GM18519 (cell line): ENCODE measurements around the gene MEGF11.

Experiments used
- ATAC-seq: cut with Tn5 transposase; IDR thresholded peaks from one replicate; pipeline ENCODE4 v1.9.1; 2021; ENCODE audit warnings: mild to moderate bottlenecking, moderate library complexity; ENCODE audit not compliant: unreplicated experiment, low FRiP score

Gene MEGF11

DNA sequence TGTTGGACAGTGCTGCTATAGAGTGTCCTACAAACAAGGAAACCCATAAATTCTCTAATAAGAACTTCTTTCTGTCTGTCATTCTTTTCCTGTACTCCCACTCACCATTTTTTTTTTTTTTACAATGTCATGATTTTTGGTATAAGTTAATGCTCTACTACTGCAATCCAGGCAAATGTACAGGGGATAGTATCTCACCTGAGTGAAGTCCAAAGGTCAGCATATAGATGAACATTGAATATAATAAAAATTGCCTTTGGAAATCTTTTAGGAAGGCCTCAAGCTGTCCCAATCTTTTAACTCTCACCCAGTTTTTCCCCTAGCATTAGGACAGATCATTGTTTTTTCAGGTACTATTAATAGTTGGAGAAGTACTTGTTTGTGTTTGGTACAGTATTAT is 405.6 kb downstream of the MEGF11 start:
- ATAC-seq: no peak

DNA sequence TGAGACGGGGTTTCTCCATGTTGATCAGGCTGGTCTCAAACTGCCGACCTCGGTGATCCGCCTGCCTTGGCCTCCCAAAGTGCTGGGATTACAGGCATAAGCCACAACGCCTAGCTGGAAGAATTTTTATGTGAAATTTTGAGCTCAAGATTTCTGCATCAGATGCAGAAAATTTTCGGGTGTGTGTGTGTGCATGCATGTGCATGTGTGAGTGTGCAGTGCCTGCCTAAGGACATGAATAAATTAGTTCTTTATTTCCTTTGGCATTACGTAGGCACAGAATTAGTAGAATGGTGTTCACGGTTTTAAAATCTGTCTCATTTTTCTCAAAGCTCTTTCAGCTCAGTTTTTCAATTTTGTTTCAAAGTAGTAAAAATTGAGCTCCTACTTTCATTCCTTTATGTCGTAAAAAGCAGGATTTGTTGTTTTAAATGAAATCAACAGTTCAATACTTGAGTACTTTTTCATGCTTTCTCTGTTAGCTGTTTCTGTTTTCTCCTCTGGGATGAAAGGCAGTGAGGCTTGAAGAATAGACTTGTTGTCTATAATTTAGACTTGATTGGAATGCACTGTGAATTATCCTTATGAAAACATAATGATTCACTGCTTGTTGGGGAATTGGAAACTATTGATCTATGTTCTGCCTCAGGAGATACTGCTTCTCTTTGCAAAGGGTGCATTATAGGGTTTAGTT is 407.6 kb downstream of the MEGF11 start:
- ATAC-seq: no peak
